ENCODE measurements around the gene TAF5L. TPM values are rescaled to one million over a fixed set of nuclear protein-coding genes. Genes with fewer than 3 reads are reported as not detected.

Gene TAF5L
- total and polyA plus RNA-seq, 2 of the 4 experiments (the other 2 are of a cell fraction), result 17.9 to 18.6 TPM

GRCh38 chr1:229631966-229632365, 6.0 kb upstream of the TAF5L start:
- CTCF ChIA-PET, result no interaction called here
- Histone ChIP-seq H3K9me3 (ENCODE audit: control insufficient read depth, insufficient read depth, low read length) (no peaks in the 10 kb centered on the region), H2AFZ (replicated peaks; ENCODE audit: low read length, poor library complexity) (no peak overlapping the region), H2BK15ac (ENCODE audit: low read depth, low read length) (no peak overlapping the region), H2BK5ac (ENCODE audit: low read depth, low read length, poor library complexity, severe bottlenecking) (no peak overlapping the region), H3K4me3 (ENCODE audit: insufficient read depth, low read depth, low read length) (no peak overlapping the region), H4K8ac (ENCODE audit: low read depth in 2 of 2, low read length in 2 of 2) (no peak overlapping the region), H2AK5ac (ENCODE audit: low read depth, low read length) (no peak overlapping the region), H2AK9ac (replicated peaks; ENCODE audit: low read depth, low read length, poor library complexity) (no peak overlapping the region), H3K4me1 (ENCODE audit: control insufficient read depth, insufficient read depth, low read length) (peaks cover 3% of the 10 kb centered on the region; the same call in 1 of the 2 replicates), H3K4ac (ENCODE audit: low read depth, low read length) (no peak overlapping the region), H3K23ac (ENCODE audit: low read depth, low read length) (no peak overlapping the region), H3K27me3 (ENCODE audit: control insufficient read depth, insufficient read depth, low read length) (no peaks in the 10 kb centered on the region), H3K14ac (replicated peaks; ENCODE audit: low read depth, low read length) (no peak overlapping the region), H3K56ac (ENCODE audit: extremely low read depth, insufficient read depth, low read length) (no peak overlapping the region), H4K5ac (ENCODE audit: low read depth, low read length) (no peak overlapping the region), H2BK20ac (ENCODE audit: low read depth, low read length) (no peak overlapping the region), H4K20me1 (ENCODE audit: insufficient read depth, low read length) (peaks cover 10% of the 10 kb centered on the region), H3K79me1 (ENCODE audit: low read depth in 1 of 2, low read length in 2 of 2) (peaks cover 18 to 32% of the 10 kb centered on the region in 2 experiments), H3K18ac (ENCODE audit: low read depth, low read length) (no peak overlapping the region), H3K27ac (ENCODE audit: insufficient read depth, low read length) (no peak overlapping the region), H4K91ac (ENCODE audit: insufficient read depth, low read depth, low read length) (no peak overlapping the region), H3K9ac (ENCODE audit: low read depth, low read length) (no peak overlapping the region), H3K36me3 (ENCODE audit: control insufficient read depth, insufficient read depth, low read length) (peaks cover 21% of the 10 kb centered on the region), H2BK120ac (ENCODE audit: low read depth, low read length) (no peak overlapping the region), H3K4me2 (ENCODE audit: low read depth, low read length) (no peak overlapping the region), H3K9me1 (ENCODE audit: insufficient read depth, low read length) (peaks cover 2% of the 10 kb centered on the region; the same call in 1 of the 2 replicates)
- TF ChIP-seq FOS (IDR thresholded peaks at IDR 0.05; ENCODE audit: low read depth, low read length), result no peak
- no peak for TF ChIP-seq USF2 (IDR thresholded peaks at IDR 0.05; ENCODE audit: low read depth, low read length)
- no peak for TF ChIP-seq POLR2A (IDR thresholded peaks at IDR 0.05; ENCODE audit: low read depth, low read length)
- no peak for TF ChIP-seq BHLHE40 (IDR thresholded peaks at IDR 0.05; ENCODE audit: low read depth, low read length)
- TF ChIP-seq RFX5 (IDR thresholded peaks at IDR 0.05; ENCODE audit: low read depth, low read length), result no peak
- TF ChIP-seq RCOR1 (IDR thresholded peaks at IDR 0.05; ENCODE audit: insufficient replicate concordance, low read length), result no peak
- TF ChIP-seq MXI1 (IDR thresholded peaks at IDR 0.05; ENCODE audit: borderline replicate concordance, low read depth, low read length), result no peak
- no peak for TF ChIP-seq CHD1 (IDR thresholded peaks at IDR 0.05; ENCODE audit: low read depth, low read length)
- TF ChIP-seq ELK1 (IDR thresholded peaks at IDR 0.05; ENCODE audit: borderline replicate concordance, low read depth, low read length), result no peak
- no peak for TF ChIP-seq CTCF (conservative IDR thresholded peaks at IDR 0.05; ENCODE audit: low read depth, low read length)
- no peak for TF ChIP-seq MAFK (IDR thresholded peaks at IDR 0.05; ENCODE audit: low read depth, low read length)
- no peak for TF ChIP-seq MAZ (IDR thresholded peaks at IDR 0.05; ENCODE audit: borderline replicate concordance, low read depth, low read length)
- no peak for TF ChIP-seq NFE2L2 (IDR thresholded peaks at IDR 0.05; ENCODE audit: low read depth, low read length)
- no peak for TF ChIP-seq SMC3 (IDR thresholded peaks at IDR 0.05; ENCODE audit: low read depth, low read length)
- TF ChIP-seq CEBPB (IDR thresholded peaks at IDR 0.05; ENCODE audit: low read depth, low read length), result no peak
- TF ChIP-seq RAD21 (IDR thresholded peaks at IDR 0.05; ENCODE audit: low read length), result no peak
- POLR2A ChIA-PET (ENCODE audit: unreplicated experiment), result no interaction called here
- BruUV-seq (replicated peaks), result no TSS peak
- dilution Hi-C loops (cut with HindIII; ENCODE audit: low sequenced_read_pairs, unreplicated experiment), result no loop called here
- in situ Hi-C loops (cut with MboI; ENCODE audit: low sequenced_read_pairs), result no loop called here
- DNase-seq (no peak), ATAC-seq (ENCODE audit: low read depth) (no peak)
- intact Hi-C loops (cut with micrococcal nuclease), result no loop called here
- no CpG with 5 or more reads among the region's 6 CpGs for WGBS, 2 experiments (ENCODE audit: extremely low coverage in 2 of 2, insufficient read length in 1 of 2)
